HL-60 (cell line): Measurements from ENCODE around the gene RANBP3L.

ENCODE experiments used
- DNase-seq, 2 experiments: peaks; one replicate each; pipeline ENCODE4 v3.0.0-alpha.2; 2010 to 2020; ENCODE audit warnings: low read depth in 1 of 2, low spot score in 1 of 2
- H3K27ac ChIP-seq: fragments of 250-450 bp; sonication (Bioruptor Pico); replicated peaks from 2 replicates; pipeline ENCODE4 v1.5.1; 2020; ENCODE audit warnings: mild to moderate bottlenecking, moderate library complexity
- H3K27me3 ChIP-seq: fragments of 250-450 bp; sonication (Bioruptor Pico); 2 replicates; pipeline ENCODE4 v1.5.1; 2021; ENCODE audit warnings: mild to moderate bottlenecking, moderate library complexity; ENCODE audit not compliant: insufficient read depth, poor library complexity, severe bottlenecking
- H3K4me3 ChIP-seq: replicated peaks from 2 replicates; pipeline ENCODE4 v1.5.1; 2011; ENCODE audit warnings: mild to moderate bottlenecking, control low read depth, low read length; ENCODE audit not compliant: insufficient read depth
- GABPA ChIP-seq: IDR thresholded peaks from 2 replicates; pipeline ENCODE4 v1.6.1; 2012; ENCODE audit warnings: low read depth
- POLR2AphosphoS5 ChIP-seq: IDR thresholded peaks from 2 replicates; pipeline ENCODE4 v1.6.1; 2012; ENCODE audit warnings: low read depth
- SPI1 ChIP-seq: IDR thresholded peaks from 2 replicates; pipeline ENCODE4 v1.6.1; 2012; ENCODE audit warnings: low read depth, mild to moderate bottlenecking, borderline replicate concordance
- TF ChIP-seq, protein P1 (sequence below): IDR thresholded peaks from one replicate; pipeline ENCODE4 v1.5.1; 2011; ENCODE audit warnings: low read length, control low read depth, inconsistent platforms; ENCODE audit not compliant: insufficient read depth
- TF ChIP-seq, protein P2 (sequence below): IDR thresholded peaks from 2 replicates; pipeline ENCODE4 v1.6.1; 2012; ENCODE audit warnings: low read depth; ENCODE audit not compliant: insufficient replicate concordance

RANBP3L gene

GRCh38 chr5:36279054-36279698 is 22.5 kb downstream of the RANBP3L start:
- H3K27ac ChIP-seq = no peak overlapping the region
- DNase-seq = no peak
- TF ChIP-seq SPI1 = no peak
- TF ChIP-seq, protein P1, sequence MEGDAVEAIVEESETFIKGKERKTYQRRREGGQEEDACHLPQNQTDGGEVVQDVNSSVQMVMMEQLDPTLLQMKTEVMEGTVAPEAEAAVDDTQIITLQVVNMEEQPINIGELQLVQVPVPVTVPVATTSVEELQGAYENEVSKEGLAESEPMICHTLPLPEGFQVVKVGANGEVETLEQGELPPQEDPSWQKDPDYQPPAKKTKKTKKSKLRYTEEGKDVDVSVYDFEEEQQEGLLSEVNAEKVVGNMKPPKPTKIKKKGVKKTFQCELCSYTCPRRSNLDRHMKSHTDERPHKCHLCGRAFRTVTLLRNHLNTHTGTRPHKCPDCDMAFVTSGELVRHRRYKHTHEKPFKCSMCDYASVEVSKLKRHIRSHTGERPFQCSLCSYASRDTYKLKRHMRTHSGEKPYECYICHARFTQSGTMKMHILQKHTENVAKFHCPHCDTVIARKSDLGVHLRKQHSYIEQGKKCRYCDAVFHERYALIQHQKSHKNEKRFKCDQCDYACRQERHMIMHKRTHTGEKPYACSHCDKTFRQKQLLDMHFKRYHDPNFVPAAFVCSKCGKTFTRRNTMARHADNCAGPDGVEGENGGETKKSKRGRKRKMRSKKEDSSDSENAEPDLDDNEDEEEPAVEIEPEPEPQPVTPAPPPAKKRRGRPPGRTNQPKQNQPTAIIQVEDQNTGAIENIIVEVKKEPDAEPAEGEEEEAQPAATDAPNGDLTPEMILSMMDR = no peak
- no peak for TF ChIP-seq GABPA
- no peak for TF ChIP-seq POLR2AphosphoS5
- TF ChIP-seq, protein P2, sequence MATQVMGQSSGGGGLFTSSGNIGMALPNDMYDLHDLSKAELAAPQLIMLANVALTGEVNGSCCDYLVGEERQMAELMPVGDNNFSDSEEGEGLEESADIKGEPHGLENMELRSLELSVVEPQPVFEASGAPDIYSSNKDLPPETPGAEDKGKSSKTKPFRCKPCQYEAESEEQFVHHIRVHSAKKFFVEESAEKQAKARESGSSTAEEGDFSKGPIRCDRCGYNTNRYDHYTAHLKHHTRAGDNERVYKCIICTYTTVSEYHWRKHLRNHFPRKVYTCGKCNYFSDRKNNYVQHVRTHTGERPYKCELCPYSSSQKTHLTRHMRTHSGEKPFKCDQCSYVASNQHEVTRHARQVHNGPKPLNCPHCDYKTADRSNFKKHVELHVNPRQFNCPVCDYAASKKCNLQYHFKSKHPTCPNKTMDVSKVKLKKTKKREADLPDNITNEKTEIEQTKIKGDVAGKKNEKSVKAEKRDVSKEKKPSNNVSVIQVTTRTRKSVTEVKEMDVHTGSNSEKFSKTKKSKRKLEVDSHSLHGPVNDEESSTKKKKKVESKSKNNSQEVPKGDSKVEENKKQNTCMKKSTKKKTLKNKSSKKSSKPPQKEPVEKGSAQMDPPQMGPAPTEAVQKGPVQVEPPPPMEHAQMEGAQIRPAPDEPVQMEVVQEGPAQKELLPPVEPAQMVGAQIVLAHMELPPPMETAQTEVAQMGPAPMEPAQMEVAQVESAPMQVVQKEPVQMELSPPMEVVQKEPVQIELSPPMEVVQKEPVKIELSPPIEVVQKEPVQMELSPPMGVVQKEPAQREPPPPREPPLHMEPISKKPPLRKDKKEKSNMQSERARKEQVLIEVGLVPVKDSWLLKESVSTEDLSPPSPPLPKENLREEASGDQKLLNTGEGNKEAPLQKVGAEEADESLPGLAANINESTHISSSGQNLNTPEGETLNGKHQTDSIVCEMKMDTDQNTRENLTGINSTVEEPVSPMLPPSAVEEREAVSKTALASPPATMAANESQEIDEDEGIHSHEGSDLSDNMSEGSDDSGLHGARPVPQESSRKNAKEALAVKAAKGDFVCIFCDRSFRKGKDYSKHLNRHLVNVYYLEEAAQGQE = no peak
- H3K27me3 ChIP-seq = no peaks in the 10 kb centered on the region
- H3K4me3 ChIP-seq = no peak overlapping the region

GRCh38 chr5:36277521-36278176 is 24.1 kb downstream of the RANBP3L start:
- H3K4me3 ChIP-seq = no peak overlapping the region
- TF ChIP-seq POLR2AphosphoS5 = no peak
- TF ChIP-seq, protein P1 = no peak
- TF ChIP-seq, protein P2 = no peak
- no peak for TF ChIP-seq SPI1
- DNase-seq = no peak
- H3K27ac ChIP-seq = no peak overlapping the region
- no peaks in the 10 kb centered on the region for H3K27me3 ChIP-seq

- Histone ChIP-seq H3K27me3 (no peaks in the 10 kb centered on the region), H3K27ac (no peak overlapping the region), H3K4me3 (no peak overlapping the region)
- no peak for DNase-seq
- TF ChIP-seq SPI1 (no peak), GABPA (no peak), POLR2AphosphoS5 (no peak)
- TF ChIP-seq, protein P1 = no peak
- TF ChIP-seq, protein P2 = no peak
Observed at GRCh38 chr5:36276864-36277263, 24.8 kb downstream of the RANBP3L start.
